Parathyroid adenoma (tissue), 2 donors: Measurements from ENCODE around the gene PCSK5.

Source experiments
- H2AFZ ChIP-seq: fragments of 300-600 bp; sonication (generic); one replicate; pipeline ENCODE4 v1.7.0; 2017; ENCODE audit warnings: antibody characterized with exemption, mild to moderate bottlenecking
- H3K27ac ChIP-seq: fragments of 300-600 bp; sonication (generic); one replicate; pipeline ENCODE4 v1.7.0; 2017
- H3K27me3 ChIP-seq: fragments of 300-600 bp; sonication (generic); one replicate; pipeline ENCODE4 v1.7.0; 2017; ENCODE audit warnings: low read length; ENCODE audit not compliant: control insufficient read depth, insufficient read depth
- H3K36me3 ChIP-seq: fragments of 300-600 bp; sonication (generic); one replicate; pipeline ENCODE4 v1.7.0; 2017; ENCODE audit warnings: low read length; ENCODE audit not compliant: control insufficient read depth, insufficient read depth
- H3K4me1 ChIP-seq: fragments of 300-600 bp; sonication (generic); one replicate; pipeline ENCODE4 v1.7.0; 2017; ENCODE audit warnings: control low read depth
- H3K4me2 ChIP-seq: fragments of 300-600 bp; sonication (generic); one replicate; pipeline ENCODE4 v1.7.0; 2017; ENCODE audit warnings: low read length
- H3K4me3 ChIP-seq: fragments of 300-600 bp; sonication (generic); one replicate; pipeline ENCODE4 v1.7.0; 2017; ENCODE audit warnings: low read depth, low read length
- H3K79me2 ChIP-seq: fragments of 300-600 bp; sonication (generic); one replicate; pipeline ENCODE4 v1.7.0; 2017; ENCODE audit warnings: control low read depth
- H3K9ac ChIP-seq: fragments of 300-600 bp; sonication (generic); one replicate; pipeline ENCODE4 v1.7.0; 2017; ENCODE audit warnings: mild to moderate bottlenecking
- H3K9me3 ChIP-seq: fragments of 300-600 bp; sonication (generic); one replicate; pipeline ENCODE4 v1.7.0; 2017; ENCODE audit warnings: low read length; ENCODE audit not compliant: control insufficient read depth
- TF ChIP-seq, protein P1 (sequence below): fragments of 300-600 bp; sonication (generic); IDR thresholded peaks from one replicate; pipeline ENCODE4 v1.7.0; 2017; ENCODE audit warnings: antibody characterized with exemption, mild to moderate bottlenecking
- donor health status: primary hyperparathyroidism.

PCSK5 gene

DNA sequence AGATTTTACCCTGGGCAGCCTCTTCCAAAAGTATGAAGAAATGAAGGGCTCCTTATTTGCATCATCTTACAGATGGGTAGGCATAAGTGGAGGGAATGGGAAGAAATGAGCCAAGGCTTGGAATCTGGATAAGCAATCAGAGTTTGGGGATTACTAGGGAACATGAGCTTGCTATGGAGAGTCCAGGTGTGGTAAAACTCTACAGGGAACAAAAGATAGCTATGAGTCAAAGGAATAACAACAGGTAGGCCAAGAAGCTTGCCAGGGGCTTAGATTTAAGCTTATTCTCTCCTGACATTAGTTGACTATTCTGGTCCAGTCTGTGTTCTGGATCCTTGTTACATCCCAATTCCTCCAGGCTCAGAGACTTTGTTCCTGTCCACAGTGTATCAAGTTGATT is 487.3 kb downstream of the PCSK5 start:
- Histone ChIP-seq H3K4me3 (no peak overlapping the region), H3K27me3 (no peaks in the 10 kb centered on the region), H3K4me1 (no peaks in the 10 kb centered on the region), H3K9ac (no peak overlapping the region), H3K9me3 (no peaks in the 10 kb centered on the region), H3K27ac (no peak overlapping the region), H3K4me2 (no peak overlapping the region), H2AFZ (no peak overlapping the region), H3K79me2 (no peaks in the 10 kb centered on the region), H3K36me3 (no peaks in the 10 kb centered on the region)
- TF ChIP-seq, protein P1, sequence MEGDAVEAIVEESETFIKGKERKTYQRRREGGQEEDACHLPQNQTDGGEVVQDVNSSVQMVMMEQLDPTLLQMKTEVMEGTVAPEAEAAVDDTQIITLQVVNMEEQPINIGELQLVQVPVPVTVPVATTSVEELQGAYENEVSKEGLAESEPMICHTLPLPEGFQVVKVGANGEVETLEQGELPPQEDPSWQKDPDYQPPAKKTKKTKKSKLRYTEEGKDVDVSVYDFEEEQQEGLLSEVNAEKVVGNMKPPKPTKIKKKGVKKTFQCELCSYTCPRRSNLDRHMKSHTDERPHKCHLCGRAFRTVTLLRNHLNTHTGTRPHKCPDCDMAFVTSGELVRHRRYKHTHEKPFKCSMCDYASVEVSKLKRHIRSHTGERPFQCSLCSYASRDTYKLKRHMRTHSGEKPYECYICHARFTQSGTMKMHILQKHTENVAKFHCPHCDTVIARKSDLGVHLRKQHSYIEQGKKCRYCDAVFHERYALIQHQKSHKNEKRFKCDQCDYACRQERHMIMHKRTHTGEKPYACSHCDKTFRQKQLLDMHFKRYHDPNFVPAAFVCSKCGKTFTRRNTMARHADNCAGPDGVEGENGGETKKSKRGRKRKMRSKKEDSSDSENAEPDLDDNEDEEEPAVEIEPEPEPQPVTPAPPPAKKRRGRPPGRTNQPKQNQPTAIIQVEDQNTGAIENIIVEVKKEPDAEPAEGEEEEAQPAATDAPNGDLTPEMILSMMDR = no peak

DNA sequence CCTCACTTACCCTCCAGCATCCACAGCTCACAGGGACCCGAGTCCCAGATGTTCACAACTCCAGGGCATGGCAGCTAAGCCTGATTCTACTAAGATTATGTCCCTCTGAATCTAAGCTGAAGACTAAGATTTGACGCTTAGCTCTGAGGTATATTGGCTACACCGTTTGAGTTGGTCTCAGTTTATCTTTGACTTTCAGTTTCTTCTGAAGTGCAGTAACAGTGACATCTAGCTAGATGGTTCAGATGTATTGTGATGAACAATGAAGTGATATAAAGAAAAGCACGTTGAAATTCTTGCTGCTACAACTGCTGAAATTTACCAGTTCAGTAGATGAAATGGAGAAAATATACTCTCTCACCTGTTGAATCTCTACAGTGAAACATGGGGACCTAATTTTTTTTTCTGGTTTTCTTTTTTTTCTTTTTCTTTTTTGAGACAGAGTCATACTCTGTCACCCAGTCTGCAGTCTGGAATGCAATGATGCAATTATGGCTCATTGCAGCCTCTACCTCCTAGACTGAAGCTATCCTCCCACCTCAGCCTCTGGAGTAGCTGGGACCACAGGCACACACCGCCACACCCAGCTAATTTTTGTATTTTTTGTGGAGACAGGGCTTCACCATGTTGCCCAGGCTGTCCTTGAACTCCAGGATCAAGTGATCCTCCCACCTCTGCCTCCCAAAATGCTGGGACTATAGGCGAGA is 488.0 kb downstream of the PCSK5 start:
- no peak overlapping the region for H3K4me2 ChIP-seq
- no peak overlapping the region for H3K4me3 ChIP-seq
- H3K27me3 ChIP-seq = no peaks in the 10 kb centered on the region
- no peak overlapping the region for H3K9ac ChIP-seq
- H3K79me2 ChIP-seq = no peaks in the 10 kb centered on the region
- TF ChIP-seq, protein P1 = no peak
- H2AFZ ChIP-seq = no peak overlapping the region
- H3K9me3 ChIP-seq = no peaks in the 10 kb centered on the region
- no peaks in the 10 kb centered on the region for H3K36me3 ChIP-seq
- no peak overlapping the region for H3K27ac ChIP-seq
- H3K4me1 ChIP-seq = no peaks in the 10 kb centered on the region

DNA sequence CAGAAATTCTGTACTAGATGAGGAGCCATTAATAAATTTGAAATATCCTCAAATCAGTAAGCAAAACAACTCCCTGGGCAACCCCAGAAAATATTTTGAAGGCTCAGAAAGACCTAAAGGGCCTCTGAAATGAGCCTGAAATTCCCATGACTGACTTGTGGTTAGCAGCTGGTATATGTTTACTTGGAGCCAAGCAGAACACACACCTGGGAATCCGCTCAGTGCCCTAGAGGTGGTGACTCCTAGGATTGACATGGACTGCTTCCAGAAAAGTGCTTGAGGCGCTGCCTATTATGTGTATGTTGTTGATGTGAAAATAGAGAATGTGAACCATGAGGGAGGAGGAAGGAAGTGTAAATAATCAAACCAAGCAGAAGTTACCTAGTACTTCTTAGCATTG is 489.0 kb downstream of the PCSK5 start:
- H3K79me2 ChIP-seq = no peaks in the 10 kb centered on the region
- no peaks in the 10 kb centered on the region for H3K27me3 ChIP-seq
- H3K27ac ChIP-seq = no peak overlapping the region
- TF ChIP-seq, protein P1 = no peak
- no peak overlapping the region for H3K4me3 ChIP-seq
- no peaks in the 10 kb centered on the region for H3K4me1 ChIP-seq
- no peaks in the 10 kb centered on the region for H3K36me3 ChIP-seq
- no peak overlapping the region for H2AFZ ChIP-seq
- no peak overlapping the region for H3K4me2 ChIP-seq
- H3K9ac ChIP-seq = no peak overlapping the region
- no peaks in the 10 kb centered on the region for H3K9me3 ChIP-seq

DNA sequence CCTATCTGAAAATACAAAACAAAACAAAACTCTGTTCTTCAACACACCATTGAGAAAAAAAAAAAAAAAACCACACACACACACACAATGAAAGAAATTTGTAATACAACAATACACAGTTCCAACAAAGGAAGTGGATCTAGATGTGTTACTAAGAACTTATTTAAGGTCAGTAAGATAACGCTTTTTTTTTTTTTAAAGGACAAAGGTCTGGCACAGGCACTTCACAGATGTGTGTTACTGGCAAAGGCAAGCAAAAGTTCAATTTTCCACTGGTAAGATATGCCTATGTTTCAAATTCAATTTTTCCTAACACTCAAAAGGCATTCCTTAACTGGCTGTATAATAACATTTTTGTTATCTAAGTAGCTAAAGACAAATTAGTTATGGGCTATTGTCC is 500.2 kb downstream of the PCSK5 start:
- Histone ChIP-seq H3K4me2 (no peak overlapping the region), H3K27ac (no peak overlapping the region), H3K27me3 (no peaks in the 10 kb centered on the region), H3K9ac (no peak overlapping the region), H3K79me2 (no peaks in the 10 kb centered on the region), H3K4me1 (peaks cover 3% of the 10 kb centered on the region), H3K36me3 (no peaks in the 10 kb centered on the region), H3K4me3 (no peak overlapping the region), H2AFZ (no peak overlapping the region), H3K9me3 (no peaks in the 10 kb centered on the region)
- TF ChIP-seq, protein P1 = no peak
